Measurements from ENCODE around the gene PARD3. TPM values are rescaled to one million over a fixed set of nuclear protein-coding genes. Genes with fewer than 3 reads are reported as not detected.

Gene PARD3
- total RNA-seq, 4 donors from 2014 or later = 39.2 to 124 (median 48.0) TPM

DNA sequence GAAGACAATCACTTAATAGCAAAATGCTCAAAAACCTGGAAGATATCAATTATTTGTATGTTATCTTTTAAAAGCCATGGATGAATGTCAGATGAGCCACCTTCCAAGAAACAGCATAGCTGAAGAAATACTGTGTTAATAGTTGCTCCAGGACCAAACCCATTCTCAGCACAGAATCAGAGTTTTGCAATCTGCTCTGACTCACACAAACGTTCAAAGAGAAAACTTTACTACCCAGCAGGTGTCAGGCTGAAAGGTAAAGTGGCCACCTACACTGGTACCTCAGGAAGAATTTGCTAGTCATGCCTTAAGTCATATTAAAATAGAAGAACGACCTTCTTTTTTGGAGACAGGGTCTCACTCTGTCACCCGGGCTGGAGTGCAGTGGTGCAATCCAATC lies 526.5 kb downstream of the PARD3 start:
- H3K4me1 ChIP-seq = peaks cover 0 to 6% (median 0%) of the 10 kb centered on the region in 4 donors
- TF ChIP-seq POLR2A (IDR thresholded peaks at IDR 0.05) = no peak
- TF ChIP-seq, protein P1, sequence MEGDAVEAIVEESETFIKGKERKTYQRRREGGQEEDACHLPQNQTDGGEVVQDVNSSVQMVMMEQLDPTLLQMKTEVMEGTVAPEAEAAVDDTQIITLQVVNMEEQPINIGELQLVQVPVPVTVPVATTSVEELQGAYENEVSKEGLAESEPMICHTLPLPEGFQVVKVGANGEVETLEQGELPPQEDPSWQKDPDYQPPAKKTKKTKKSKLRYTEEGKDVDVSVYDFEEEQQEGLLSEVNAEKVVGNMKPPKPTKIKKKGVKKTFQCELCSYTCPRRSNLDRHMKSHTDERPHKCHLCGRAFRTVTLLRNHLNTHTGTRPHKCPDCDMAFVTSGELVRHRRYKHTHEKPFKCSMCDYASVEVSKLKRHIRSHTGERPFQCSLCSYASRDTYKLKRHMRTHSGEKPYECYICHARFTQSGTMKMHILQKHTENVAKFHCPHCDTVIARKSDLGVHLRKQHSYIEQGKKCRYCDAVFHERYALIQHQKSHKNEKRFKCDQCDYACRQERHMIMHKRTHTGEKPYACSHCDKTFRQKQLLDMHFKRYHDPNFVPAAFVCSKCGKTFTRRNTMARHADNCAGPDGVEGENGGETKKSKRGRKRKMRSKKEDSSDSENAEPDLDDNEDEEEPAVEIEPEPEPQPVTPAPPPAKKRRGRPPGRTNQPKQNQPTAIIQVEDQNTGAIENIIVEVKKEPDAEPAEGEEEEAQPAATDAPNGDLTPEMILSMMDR (IDR thresholded peaks at IDR 0.05) = no peak

GRCh38 chr10:34286136-34286739 lies 528.9 kb downstream of the PARD3 start:
- TF ChIP-seq, protein P1 (IDR thresholded peaks at IDR 0.05) = no peak
- TF ChIP-seq POLR2A (IDR thresholded peaks at IDR 0.05) = no peak
- Histone ChIP-seq H3K36me3 (no peaks in the 10 kb centered on the region), H3K9me3 (no peaks in the 10 kb centered on the region), H3K27ac (no peak overlapping the region), H3K4me1 (no peaks in the 10 kb centered on the region), H3K4me3 (no peak overlapping the region), H3K27me3 (no peaks in the 10 kb centered on the region)
- no peak for DNase-seq

More for the DNA sequence above, 526.5 kb downstream of the PARD3 start:
- Histone ChIP-seq H3K27ac (no peak overlapping the region), H3K27me3 (no peaks in the 10 kb centered on the region), H3K4me3 (no peak overlapping the region), H3K36me3 (no peaks in the 10 kb centered on the region), H3K9me3 (no peaks in the 10 kb centered on the region)
- DNase-seq = no peak

DNA sequence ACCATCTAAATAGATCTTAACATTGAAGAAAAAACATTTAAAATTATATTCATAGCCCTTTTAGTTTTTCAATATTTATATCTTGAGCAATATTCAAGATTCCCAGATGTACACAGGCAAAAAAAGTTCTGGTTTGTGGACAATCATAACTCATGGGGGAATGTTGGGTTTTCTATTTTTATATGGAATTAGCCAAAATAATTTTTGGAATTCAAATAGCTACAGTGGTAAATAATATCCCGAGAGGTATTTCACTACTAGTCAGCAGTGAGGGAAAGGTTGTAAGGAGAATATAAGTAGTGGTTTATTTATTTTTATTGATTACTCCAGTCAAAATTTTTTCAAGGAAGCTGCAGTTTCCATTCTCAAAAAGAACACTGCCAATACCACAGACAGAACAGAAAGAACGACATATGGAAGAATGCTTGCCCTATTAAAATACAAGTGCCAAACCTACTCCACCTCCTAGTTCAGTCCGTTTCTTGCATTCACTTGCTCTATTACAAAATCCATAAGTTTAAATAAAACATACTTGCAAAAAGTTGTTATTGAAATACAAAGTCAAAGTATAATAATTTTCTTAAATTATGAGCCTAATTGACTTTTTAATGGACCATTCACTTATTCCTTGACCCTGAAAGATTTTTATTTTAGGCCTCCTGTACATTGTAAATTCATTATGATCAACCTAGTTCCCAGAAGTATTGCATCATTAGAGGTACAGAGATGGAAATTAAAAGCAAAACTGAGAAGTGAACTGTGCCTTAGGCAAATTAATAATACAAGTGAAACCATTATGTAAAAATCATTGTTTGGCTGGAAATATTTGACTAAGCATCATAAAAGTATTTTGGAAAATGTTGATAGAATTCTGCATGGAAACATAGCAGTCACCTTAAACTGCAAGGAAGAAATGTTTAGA lies 533.2 kb downstream of the PARD3 start:
- no peak for DNase-seq
- H3K36me3 ChIP-seq = no peaks in the 10 kb centered on the region
- TF ChIP-seq, protein P1 (IDR thresholded peaks at IDR 0.05) = no peak
- no peak for TF ChIP-seq POLR2A (IDR thresholded peaks at IDR 0.05)
- H3K4me1 ChIP-seq = no peaks in the 10 kb centered on the region
- H3K27me3 ChIP-seq = no peaks in the 10 kb centered on the region
- no peak overlapping the region for H3K4me3 ChIP-seq
- H3K27ac ChIP-seq = peak overlapping the region in 1 of 4 donors; percentile 44
- H3K9me3 ChIP-seq = no peaks in the 10 kb centered on the region

DNA sequence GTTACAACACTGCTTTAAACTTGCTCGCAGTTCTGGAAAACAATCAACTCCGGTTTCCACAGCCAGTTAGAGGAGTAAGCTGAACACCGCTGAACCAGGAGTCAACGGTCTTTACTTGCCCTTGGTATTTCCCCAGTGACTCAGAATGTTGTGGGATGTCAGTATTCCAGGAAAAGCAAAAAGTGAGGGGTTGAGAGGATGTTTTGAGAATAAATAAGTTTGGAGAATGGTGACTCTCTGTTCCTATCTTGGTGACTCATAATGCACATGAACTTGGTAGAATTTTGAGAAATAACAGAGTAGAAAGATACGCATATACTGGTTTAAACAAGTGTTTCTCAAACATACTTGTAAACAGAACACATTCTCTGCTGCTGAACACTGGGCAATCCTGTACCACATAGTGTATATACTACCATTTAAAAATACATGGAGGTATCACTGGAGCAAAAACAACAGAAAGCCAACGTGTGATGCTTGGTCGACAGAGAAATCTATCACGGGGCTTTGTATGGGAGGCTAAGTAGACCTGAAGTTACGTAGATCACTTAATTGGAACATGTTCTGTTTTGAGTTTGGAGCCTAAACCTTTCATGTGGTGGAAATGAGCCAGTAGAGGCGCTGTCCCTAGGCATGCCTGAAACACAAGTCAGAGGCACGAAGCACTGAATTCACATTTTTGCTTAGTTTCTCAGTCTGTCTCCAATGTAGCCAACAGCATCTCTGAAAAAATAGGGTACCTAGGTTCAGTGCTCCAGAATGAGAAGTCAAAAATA lies 534.3 kb downstream of the PARD3 start:
- no peak for DNase-seq
- Histone ChIP-seq H3K36me3 (no peaks in the 10 kb centered on the region), H3K4me1 (no peaks in the 10 kb centered on the region), H3K27ac (peak overlapping the region in 3 of 4 donors; percentile 27 to 59 (median 44)), H3K4me3 (no peak overlapping the region), H3K27me3 (no peaks in the 10 kb centered on the region), H3K9me3 (no peaks in the 10 kb centered on the region)
- TF ChIP-seq, protein P1 (IDR thresholded peaks at IDR 0.05) = no peak
- TF ChIP-seq POLR2A (IDR thresholded peaks at IDR 0.05) = no peak

DNA sequence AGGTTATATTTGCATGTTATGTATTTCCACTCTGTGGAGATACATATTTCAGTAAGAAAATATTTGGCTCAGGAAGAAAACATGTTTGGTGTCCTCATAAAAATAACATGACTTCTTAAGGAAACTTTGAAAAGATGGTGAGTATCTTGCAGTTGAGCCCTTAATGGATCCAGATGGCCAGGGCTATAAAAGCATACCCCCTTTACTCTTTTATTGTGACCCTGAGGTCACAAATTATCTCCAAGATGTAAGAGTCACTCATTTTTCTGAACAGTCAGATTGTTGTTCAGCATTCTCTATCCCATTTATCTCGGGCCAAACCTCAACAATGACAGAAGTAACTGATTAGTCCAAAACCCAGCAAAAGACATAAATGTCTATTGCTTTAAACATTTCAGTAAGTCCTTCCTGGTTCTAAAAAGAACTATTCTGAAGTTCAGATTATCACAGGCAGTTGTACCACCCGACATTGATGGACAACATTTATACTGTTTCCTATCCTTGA lies 539.4 kb downstream of the PARD3 start:
- Histone ChIP-seq H3K4me3 (no peak overlapping the region), H3K27ac (no peak overlapping the region), H3K27me3 (no peaks in the 10 kb centered on the region), H3K9me3 (no peaks in the 10 kb centered on the region), H3K4me1 (no peaks in the 10 kb centered on the region), H3K36me3 (no peaks in the 10 kb centered on the region)
- DNase-seq = no peak
- TF ChIP-seq, protein P1 (IDR thresholded peaks at IDR 0.05) = no peak
- TF ChIP-seq POLR2A (IDR thresholded peaks at IDR 0.05) = no peak

Data from Peyer's patch (tissue), 4 donors.